OCI-M2 (cell line): ENCODE measurements around the gene CBR1.

Source experiments
- DNase-seq: peaks from one replicate; lab custom pipeline; 2025; ENCODE audit not compliant: unreplicated experiment; lab: John Stamatoyannopoulos, UW

CBR1 gene

DNA sequence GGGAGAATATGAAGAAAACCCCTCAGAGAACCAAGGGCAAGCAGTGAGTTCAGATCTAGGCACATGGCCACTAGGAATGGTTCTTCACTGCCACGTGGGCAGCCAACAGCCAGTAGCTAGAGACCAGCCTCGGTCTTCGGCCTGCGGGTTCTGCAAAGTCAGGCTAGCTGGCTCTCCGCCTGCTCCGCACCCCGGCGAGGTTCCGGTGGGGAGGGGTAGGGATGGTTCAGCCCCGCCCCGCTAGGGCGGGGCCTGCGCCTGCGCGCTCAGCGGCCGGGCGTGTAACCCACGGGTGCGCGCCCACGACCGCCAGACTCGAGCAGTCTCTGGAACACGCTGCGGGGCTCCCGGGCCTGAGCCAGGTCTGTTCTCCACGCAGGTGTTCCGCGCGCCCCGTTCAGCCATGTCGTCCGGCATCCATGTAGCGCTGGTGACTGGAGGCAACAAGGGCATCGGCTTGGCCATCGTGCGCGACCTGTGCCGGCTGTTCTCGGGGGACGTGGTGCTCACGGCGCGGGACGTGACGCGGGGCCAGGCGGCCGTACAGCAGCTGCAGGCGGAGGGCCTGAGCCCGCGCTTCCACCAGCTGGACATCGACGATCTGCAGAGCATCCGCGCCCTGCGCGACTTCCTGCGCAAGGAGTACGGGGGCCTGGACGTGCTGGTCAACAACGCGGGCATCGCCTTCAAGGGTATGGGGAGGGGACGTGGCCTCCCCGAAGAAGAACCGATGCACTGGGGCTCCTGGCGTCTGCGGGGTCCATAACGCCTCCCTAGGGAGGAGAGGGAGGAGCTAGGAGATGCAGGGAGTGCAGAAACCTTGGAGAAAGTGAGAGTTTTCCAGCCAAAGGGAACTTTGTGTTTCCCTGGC lies at the start of gene CBR1:
Gene CBR1, plus strand, starts transcription at position 312 of the 871 bp plus-strand sequence. Its CDS starts 92 bp downstream, at position 404.
- DNase-seq, result peak; percentile 45

GRCh38 chr21:36021251-36021837 lies 48.5 kb upstream of the CBR1 start:
- no peak for DNase-seq

DNA sequence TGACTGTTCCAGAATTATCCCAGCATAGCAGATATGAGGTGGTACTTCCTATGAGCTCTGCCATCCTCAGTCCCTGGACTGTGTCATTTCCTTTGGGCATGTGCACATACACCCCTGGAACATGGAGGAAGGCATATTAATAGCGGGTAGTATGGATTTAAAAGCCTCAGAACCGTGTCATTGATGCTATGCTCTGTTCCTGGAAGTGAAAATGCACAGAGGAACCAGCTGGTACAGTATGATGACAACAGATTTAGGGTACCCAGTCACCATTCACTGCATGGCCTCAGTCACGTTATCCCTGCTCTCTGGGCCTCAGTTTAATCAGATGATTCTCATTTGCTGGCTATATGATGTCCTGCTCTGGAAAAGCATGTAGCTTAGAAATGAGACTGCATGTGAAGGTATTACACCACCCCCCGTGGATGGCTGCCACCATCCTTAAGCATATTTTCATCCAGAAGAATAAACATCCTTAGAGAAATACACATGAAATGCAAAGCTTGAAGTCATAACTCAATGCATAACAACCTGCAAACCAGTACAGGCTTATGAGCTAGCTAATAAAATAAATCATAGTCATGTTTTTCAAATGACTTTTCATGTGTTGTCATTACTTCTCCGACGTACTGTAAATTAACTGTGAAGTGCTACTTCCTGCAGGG lies 47.3 kb upstream of the CBR1 start:
- DNase-seq, result no peak

- no peak for DNase-seq
Observed at GRCh38 chr21:36023092-36023480, 46.7 kb upstream of the CBR1 start.

- DNase-seq, result no peak
Observed at GRCh38 chr21:36024782-36025181, 45.0 kb upstream of the CBR1 start.

DNA sequence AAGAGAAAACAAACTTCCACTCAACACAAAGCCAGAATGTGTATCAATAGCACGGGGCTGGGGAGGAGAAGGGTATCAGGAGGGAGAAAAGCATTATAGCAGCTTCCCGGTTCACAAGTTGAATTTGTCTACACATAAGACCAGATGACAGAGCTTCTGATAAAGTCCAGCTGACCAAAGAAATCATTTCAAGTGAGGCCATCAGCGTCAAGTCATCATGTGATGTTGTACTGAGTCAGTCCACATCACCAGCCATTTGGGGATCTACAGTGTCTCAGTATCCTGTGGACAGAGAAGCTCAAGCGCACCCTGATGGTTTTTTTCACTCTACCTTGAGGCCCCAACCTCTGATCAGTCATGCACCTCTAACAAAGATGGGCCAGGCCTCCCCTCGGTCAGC lies 42.5 kb upstream of the CBR1 start:
- DNase-seq, result no peak

DNA sequence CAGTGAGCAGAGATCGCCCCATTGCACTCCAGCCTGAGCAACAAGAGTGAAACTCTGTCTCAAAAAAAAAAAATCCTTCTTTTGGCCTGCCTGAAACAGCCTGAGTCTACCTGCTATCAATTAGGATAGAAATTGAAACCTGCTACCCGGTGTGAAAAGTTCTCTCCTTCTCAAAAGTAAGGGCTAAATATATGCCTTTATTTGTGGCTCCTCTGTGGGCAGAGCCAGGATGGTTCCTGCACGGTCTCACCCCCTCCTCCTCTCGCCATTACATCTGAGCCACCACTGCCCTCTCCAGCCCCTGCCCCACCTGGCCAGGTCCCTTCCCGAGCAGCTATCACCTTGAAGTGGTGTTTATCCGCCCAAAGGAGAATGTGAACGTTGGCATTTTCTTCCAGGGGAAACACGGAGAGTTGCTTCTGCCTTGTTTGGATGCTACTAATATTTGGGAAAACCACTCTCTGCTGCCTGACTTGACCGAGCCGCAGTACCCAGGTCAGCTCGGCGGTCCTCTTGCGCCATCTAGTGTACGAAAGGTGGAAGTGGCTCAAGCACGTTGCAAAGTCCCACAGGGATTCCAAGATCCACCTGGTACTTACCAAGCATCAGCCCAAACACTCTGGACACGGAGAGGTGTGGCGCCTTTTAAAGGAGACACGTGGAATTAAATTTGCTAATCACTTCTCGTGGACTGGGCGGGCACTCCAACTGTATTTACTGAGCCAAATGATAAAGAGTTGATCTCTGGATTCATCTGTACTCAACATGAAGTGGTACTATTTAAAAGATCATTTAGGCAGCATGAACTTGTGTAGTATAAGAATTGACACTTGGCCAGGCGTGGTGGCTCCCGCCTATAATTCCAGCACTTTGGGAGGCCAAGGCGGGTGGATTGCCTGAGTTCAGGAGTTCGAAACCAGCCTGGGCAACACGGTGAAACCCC lies 41.4 kb upstream of the CBR1 start:
- no peak for DNase-seq

- DNase-seq, result no peak
Observed at GRCh38 chr21:36029309-36029708, 40.5 kb upstream of the CBR1 start.

GRCh38 chr21:36030581-36031189 lies 39.1 kb upstream of the CBR1 start:
- DNase-seq, result no peak

DNA sequence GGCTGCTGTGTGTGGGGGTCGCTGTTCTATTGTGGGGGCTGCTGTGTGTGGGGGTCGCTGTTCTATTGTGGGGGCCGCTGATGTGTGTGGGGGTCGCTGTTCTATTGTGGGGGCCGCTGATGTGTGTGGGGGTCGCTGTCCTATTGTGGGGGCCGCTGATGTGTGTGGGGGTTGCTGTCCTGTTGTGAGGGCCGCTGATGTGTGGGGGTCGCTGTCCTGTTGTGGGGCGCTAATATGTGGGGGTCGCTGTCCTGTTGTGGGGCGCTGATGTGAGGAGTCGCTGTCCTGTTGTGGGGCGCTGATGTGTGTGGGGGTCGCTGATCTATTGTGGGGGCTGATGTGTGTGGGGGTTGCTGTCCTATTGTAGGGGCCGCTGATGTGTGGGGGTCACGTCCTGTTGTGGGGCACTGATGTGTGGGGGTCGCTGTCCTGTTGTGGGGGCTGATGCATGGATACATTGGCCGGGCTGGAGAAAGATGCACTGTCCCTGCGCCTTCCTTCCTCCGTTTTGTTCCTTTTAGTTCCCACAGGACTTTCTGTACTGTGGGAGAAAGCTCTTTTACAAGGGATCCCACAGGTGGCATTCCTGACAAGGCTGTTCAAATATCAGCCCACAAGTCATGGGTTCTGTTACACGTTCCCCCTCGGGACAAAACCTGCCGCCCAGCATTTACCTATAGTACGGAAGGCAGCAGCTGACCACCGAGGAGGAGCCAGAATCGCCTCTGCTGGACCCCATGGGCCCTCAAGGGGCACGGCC lies 37.0 kb upstream of the CBR1 start:
- no peak for DNase-seq

- no peak for DNase-seq
Observed at GRCh38 chr21:36034211-36034913, 35.5 kb upstream of the CBR1 start.

DNA sequence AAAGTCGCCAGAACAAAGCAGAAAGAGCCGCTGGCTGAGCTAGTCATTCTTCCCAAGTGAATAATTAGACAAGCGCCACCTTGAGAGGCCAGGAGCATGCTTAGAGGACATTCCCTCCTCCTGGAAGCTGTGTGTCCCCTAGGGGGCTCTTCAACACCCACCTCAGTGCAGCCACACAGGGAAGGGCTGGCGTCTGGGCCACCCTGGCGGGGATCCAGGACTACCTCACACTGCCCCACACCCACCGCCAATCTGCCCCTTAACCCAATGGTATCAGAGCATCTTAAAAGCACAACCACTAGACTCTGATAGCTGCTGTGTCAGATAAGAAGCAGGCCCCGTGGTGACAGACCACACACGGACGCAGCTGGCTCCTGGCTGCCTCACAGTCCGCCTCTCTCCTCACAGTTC lies 34.4 kb upstream of the CBR1 start:
- DNase-seq, result no peak

- DNase-seq, result no peak
Observed at GRCh38 chr21:36038701-36039497, 30.9 kb upstream of the CBR1 start.

- no peak for DNase-seq
Observed at GRCh38 chr21:36039861-36040260, 30.0 kb upstream of the CBR1 start.

GRCh38 chr21:36040389-36040788 lies 29.4 kb upstream of the CBR1 start:
- no peak for DNase-seq

GRCh38 chr21:36041910-36042309 lies 27.9 kb upstream of the CBR1 start:
- no peak for DNase-seq

GRCh38 chr21:36044056-36044455 lies 25.8 kb upstream of the CBR1 start:
- no peak for DNase-seq

GRCh38 chr21:36045993-36046392 lies 23.8 kb upstream of the CBR1 start:
- no peak for DNase-seq
